GM19452 (cell line): ENCODE measurements around the gene CBX4.
A peak's percentile ranks its signal among the peaks of the same experiment; 100 is the strongest.

Experiments
- ATAC-seq: cut with Tn5 transposase; IDR thresholded peaks from one replicate; pipeline ENCODE4 v1.9.1; 2021; ENCODE audit not compliant: unreplicated experiment

CBX4 gene

DNA sequence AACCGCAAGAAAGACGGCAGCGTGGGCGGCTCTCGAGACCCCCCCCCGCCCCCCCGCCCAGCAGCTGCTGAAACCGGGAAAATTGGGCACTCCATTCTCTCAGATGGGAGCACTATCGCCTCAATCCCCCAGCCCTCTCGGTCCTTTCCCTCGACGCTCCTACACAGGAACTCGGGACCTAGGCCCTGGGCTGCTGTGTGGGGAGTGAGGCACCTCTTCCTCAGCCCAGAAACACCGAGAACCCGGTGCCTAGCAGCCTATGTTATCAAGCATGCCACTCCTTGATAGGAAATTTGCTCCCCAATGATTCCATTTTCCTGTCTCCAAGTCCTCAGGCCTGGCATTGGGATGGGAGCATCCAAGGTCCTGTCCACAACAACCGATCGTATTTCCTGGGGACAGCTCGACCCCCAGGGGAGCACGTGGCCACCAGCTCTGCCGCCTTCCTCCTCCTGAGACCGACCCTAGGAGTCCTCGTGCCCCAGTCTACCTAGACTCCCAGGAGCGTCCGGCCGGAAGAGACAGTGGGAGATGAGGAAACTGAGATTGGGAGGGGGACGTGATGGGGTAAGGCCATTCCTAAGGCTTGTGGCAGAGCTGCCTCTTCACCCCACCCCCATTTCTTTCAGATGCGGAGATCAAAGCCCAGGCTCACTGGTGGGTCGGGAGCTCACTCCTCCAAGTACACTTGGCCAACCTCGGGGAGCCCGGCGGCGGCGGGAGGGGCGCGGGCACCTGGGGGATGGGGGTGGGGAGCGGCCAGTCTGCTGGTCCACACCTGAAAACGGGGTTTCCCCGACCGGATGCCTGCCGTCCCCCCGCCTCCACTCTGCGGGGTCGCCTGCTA, 24.9 kb downstream of the CBX4 start:
- no peak for ATAC-seq

DNA sequence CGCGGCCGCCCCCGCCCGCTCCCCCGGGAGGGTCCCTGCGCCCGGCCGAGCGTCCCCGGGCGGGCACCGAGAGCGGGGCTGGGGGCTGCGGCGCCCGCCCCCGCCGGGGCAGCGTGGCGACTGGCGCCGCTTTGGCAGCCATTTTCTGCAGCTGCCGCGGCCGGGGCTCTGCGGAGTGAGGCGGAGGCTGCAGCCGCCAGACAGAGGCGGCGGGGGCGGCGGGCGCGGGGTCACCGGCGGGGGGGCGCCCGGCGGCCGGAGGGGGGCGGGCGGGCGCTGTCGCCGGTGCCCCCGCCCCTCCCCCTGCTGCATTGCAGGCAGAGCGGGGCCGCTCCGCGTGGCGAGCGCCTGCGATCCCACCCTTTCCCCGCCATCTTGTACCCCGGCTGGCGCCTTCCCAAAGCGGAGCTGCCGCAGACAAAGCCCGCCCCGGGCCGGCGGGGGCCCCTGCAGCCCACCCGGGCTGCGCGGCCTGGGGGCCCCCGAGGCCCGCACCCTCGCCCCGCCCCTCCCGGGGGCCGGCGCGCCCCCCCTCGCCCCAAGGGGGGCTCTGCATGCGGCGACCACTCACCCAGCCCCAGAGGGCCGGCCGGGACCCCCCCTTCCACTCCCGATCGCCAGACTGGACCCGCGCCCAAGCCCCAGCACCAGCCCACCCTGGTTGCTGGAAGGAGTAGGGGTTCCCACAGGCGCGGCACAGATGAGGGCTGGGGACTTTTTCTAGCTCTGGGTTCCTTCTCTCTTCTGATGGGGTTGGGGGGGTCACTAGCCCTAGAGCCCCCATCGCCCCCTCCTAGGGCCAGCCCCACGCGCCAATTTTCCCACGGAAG, 25.7 kb downstream of the CBX4 start:
- ATAC-seq = no peak

DNA sequence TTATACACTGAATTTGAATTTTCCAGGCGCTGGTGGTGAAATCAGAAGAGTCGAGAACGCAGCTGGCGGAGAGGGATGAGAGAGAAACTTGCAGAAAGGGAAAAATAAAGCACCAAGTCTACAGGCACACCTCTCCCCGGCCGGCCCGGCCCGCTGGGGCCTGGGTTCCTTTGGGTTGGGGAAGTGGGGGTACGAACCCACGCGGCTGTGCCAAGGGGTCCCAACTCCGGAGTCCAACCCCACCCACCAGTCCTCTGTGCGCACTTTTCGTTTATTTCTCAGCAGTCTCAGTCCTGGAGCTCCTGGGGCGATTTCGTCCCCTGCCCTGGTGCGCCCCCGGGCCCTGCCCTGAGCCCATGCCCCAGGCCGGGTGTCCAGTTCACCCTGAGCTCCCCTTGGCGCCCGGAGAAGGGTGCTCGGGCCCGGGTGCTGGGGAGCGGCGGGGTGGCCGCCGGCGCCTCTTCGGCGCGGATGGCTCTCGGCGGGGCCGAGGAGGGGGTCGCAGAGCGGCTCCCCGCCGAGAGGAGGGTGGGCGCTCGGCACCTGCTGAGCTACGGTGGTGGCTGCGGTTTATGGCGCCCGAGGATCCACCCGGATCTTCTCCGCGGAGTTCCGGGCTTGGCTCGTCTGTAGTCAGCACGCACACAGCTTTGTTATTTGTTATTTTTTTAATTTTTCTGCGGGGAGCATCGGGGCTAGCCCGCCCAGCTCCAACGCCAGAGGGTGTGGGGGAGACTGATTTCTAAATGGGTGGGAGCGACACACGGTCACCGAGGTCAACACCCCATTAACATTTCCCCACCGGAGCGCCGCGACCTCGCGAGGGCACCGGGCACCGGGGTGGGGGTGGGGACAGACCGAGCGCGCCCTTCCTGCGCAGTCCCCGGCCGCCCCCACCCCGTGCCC, 26.6 kb downstream of the CBX4 start:
- no peak for ATAC-seq

GRCh38 chr17:79811868-79812352, 27.3 kb downstream of the CBX4 start:
- ATAC-seq = no peak

DNA sequence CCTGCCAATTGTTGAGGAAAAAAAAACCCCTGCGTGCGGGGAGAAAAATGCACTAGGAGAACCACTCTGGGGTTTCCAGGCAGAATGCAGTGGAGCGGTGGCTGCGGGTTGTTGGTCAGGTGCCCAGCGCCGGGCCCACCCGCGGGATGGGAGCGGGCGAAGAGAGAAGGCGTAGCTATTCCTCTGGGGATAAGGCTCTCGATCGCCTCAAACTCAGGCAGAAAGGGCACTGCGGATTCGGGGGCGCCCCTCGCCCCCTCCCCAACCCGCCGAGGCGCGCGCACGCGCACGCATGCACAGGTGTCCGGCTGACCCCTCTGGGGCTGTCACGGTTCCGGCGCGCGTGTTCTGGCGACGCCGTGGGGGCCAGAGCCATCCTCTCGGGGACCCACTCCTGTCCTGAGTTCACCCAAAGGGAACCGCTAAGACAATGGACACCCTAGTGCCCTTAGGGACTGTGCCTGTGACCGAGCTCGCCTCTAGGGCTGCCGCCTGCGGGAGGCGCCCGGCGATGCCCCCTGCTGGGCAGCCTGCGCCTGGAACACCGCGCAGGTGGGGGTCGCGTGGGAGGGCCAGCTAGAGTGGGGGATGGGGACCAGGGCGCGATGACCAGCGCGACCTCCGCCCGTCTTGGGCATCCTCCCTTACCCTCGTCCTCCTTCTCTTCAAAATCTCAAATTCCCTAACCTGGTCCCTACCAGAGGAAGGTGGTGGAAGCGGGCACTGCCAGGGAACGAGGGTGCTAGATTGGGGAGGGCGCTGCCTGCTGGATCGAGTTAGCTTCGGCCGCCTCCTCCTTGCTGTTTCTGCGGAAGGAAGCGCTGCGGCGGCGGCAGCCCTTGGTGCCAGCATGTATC, 28.0 kb downstream of the CBX4 start:
- no peak for ATAC-seq

DNA sequence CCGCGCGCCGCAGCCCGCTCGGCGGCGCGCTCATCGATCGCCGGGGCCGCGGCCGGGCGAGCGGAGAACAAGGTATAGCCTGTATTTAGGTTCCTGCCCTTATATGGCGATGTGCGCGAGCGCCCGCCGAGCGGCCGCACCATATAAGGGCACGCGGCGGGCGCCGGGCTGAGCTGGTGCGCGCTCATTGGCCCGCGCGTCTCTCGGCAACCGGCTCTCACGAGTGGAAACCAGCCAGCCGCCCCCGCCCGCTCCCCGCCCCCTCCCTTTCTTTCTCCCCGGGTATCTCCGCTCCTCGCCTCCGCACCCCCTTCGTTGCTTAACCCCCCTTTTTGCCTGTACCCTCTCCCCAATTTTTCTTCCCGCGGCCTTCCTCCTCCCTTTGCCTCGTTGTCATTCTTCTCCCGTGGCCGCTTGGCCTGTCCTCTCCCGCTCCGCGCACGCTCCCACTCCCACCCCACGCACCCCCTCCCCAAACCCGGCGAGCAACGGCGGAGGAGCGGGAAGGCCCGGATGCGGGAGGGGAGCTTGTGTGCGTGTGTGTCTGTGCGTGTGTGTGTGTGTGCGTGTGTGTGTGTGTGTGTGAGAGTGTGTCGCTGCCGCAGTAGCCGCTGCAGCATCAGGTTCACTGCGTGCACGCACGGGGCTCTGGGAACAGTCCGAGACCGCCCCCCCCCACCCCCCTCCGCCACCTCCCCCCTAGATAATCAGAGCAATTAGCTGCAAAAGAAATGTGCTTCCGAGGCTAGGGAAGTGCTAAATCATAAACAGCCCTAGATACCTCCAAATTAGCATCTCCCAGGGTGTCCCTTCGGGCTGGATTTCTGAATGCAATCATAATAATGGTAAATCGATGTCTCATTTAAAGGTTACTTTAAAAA, 28.9 kb downstream of the CBX4 start:
- peak; percentile 72 for ATAC-seq

DNA sequence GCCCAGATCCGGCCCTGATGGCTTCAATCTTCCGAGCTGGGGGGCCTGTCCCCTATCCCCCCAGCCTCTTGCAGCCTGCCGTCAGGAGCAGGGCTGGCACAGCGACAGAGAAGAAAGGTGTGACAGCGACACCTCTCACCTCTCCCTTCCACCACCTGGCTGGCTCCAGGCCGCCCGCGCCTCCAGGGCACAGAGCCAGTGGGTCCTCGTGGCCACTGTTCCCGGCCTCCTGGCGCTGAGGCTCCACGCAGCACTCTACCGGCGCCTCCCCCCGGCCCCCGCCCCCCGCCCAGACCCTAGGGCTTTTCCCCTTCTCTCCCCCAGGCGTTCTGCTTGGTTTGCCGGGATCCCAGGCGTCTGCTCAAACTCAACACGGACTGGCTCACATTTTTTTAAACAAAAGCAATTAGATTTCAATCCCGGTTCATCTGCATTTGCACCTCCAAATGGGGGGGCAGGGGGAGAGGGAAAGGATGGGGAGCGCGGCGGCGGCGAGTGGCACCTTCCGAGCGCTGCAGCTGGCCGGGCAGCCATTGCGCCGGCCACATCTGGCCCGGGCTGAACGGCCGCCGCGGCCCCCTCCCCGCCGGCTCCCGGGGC, 29.6 kb downstream of the CBX4 start:
- ATAC-seq = no peak

GRCh38 chr17:79808763-79809529, 30.3 kb downstream of the CBX4 start:
- no peak for ATAC-seq

- ATAC-seq = no peak
Observed at GRCh38 chr17:79806863-79807720, 32.1 kb downstream of the CBX4 start.

DNA sequence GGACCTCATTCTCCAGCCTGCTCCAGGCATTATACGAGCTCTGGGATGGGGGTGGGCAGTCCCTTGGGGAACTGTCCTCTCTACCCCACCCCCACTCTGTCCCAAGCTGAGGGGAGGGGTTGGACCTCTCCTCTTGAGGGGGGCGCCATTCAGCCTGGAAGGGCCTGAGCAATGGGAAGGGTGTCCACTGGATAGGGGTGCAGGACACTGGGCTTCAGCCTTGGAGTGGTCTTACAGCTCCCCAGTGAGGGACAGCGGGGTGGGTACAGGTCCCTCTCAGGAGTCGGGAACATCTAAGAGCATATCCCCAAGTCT, 32.8 kb downstream of the CBX4 start:
- ATAC-seq = no peak

DNA sequence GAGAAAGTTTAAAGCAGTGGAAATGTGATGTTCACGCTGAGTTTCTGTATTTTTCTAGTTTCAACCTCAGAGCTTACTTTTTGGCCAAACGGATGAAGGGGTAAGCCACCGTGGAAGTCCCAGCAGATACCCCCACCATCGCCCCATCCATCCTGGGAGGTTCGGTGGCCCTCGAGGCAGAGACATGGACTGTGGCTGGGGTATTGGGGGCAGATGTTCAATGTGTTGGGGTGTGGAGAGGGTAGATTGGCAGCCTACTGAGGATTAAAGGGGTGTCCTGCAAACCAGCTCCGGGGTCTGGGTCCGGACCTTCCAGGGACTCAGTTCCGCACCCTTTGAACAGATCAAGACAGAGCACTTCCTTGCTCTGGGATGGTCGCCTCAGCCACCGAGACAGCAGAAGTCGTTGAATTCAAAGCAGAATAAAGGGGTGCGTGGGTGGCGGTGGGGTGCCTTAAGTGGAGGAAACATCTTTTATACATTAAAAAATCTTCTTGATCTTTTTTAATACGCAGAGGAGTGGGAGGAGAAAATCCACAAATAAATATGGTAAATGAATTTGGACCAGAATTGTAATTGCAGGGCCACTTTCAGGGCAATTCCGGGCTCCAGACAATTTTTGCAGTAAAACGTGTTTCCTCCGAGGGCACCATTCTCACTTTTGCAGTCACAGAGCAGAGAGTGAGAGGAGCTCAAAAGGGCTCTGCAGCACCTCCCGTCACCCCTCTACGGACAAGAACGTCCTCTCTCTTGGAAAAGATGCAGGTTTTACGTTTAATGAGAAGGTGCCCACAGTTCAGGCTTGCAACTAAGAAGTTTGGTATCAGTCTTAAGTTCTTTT, 34.2 kb downstream of the CBX4 start:
- ATAC-seq = no peak

GRCh38 chr17:79803997-79804855, 35.0 kb downstream of the CBX4 start:
- no peak for ATAC-seq

- no peak for ATAC-seq
Observed at GRCh38 chr17:79803421-79803996, 35.7 kb downstream of the CBX4 start.

- no peak for ATAC-seq
Observed at GRCh38 chr17:79802736-79803420, 36.4 kb downstream of the CBX4 start.
